ENCODE measurements around the gene RUNX1.

RUNX1 gene

DNA sequence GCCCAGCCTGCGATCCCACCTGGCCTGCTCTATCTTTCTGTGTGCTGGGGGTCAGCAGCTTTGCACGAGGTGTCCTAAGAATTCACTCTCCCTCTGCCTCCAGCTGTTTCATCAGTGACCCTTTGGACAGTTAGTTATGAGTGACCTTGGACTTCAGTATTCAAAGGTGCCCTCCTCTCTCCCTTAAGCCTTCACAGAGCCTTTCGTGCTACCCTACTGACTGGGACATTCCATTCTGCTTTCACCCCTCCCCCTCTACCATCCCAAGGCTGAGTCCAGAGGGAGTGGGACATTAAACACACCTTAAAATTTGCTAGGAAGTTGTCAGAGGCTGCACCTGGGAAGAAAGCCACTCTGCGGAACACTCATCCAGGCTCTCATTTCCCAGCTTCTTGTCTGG is 208.4 kb downstream of the RUNX1 start:
- DNase-seq = no peak

DNA sequence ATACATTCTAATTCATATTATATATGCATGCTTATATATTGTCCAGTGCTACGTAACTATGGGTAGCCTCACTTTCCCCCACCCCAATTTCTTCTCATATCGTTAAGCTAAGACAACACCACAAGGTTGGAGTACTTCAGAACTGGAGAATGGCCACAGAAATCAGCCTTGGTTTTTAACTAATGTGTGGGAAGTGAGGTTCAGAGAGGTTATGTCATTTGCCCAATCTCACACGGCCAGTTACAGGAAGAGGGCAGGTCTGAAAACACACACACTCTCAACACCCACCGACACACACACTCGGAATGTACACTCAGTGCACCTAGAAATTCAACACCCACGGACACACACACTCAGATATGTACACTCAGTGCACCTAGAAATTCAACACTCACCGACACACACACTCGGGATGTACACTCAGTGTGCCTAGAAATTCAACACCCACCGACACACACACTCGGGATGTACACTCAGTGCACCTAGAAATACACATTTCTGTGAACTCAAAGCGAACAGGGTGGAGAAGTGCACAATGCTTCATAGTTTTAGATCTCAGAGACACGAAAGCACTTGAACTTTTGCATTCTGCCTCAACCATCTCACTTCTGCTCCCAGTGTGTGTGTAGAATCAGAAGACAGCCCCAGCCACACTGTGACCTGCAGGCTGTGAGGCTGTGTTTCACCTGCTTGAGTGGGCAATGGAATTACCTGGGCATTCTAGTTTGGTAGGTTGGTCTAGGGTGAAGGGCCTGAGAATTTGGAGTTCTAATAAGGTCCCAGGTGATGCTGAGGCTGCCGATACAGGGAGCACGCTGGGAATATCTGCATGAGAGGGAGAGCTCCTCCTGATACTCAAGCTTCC is 209.9 kb downstream of the RUNX1 start:
- DNase-seq = no peak

DNA sequence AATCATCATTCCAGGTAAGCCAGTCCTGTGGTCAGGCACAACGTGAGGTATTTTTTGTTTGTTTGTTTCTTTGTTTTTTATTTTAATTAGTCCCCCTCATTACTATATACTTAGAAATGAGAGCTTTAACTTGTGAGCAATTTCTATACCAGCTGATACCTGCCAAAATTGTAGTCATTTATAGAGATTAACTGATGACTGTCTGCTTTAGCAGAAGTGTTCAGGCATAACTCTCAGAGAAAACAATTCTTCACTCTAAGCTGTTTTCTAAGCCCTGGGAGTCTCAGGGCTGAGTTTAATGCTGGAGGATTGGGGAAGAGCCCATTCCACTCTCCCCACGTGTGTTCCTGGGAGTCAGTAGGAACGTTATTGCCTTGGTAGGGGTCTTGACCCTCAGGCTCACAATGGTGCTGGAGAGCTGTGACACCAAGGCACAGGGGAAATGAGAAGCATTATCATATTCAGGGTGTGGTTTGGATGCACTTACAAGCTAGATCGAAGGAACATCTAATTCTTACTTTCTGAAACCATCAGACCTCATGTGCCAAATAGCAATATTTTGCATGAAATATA is 212.1 kb downstream of the RUNX1 start:
- no peak for DNase-seq

GRCh38 chr21:34836103-34836932 is 212.8 kb downstream of the RUNX1 start:
- peak; percentile 70 for DNase-seq

DNA sequence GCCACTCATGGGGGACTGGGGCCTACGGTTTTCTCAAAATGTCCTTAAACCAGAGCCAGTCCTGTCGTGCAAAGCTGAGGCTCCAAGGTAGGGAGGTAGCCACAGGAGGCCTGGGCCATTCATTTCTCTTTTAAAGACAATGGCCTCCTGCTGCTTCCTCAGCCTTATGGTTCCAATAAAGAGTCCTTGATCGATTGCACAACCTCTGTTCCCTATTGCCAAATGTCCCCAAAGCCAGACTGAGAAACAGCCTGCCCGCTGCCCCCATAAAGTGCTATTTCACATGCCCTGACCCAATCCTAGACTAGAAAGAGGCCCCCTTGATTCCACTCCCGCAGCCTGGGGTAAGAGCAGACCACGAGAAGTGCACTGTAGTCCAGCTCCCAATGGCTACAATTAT is 213.6 kb downstream of the RUNX1 start:
- no peak for DNase-seq

DNA sequence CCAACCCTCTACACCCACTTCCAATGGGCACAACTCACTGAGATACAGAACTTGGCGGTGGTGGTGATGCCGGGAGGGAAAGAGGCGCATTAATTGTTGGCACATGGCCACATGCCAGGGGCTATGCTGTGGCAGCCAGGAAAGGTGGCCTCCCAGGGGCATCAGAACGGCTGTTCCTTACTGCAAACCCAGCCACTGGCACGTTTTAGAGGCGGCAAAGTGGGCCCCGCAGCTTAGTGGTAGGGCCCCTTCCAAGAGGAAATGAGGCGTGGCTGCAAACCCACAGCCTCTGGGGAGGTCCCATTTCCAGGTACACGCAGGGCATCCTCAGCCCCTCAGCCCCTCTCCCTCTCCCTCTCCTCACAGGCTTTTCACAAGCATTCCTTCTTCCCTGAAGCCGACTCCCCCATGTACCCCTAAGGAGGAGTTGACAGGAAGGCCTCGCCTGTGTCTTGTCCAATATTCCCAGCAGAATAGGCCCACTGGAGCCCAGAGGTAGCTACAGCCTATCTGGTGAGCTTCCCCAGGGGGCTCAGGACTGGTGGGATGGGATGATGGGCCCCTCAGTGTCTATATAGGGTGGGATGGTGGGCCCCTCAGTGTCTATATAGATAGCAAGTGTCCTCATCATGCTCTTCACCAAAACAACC is 214.1 kb downstream of the RUNX1 start:
- DNase-seq = no peak

DNA sequence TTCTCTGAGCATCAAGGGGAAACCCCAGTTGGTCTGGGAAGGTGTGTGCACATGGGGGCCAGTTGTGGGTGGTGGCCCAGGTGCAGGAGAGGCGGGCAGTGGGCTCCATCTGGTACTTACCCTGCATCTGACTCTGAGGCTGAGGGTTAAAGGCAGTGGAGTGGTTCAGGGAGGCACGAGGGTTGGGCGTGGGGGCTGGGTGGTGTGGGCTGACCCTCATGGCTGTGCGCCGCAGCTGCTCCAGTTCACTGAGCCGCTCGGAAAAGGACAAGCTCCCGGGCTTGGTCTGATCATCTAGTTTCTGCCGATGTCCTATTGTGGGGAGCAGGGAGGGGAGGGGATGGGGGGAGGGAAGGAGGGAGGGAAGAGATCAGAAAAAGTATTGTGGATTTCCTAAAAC is 214.8 kb downstream of the RUNX1 start:
- DNase-seq = no peak

GRCh38 chr21:34833465-34833864 is 215.6 kb downstream of the RUNX1 start:
- no peak for DNase-seq

DNA sequence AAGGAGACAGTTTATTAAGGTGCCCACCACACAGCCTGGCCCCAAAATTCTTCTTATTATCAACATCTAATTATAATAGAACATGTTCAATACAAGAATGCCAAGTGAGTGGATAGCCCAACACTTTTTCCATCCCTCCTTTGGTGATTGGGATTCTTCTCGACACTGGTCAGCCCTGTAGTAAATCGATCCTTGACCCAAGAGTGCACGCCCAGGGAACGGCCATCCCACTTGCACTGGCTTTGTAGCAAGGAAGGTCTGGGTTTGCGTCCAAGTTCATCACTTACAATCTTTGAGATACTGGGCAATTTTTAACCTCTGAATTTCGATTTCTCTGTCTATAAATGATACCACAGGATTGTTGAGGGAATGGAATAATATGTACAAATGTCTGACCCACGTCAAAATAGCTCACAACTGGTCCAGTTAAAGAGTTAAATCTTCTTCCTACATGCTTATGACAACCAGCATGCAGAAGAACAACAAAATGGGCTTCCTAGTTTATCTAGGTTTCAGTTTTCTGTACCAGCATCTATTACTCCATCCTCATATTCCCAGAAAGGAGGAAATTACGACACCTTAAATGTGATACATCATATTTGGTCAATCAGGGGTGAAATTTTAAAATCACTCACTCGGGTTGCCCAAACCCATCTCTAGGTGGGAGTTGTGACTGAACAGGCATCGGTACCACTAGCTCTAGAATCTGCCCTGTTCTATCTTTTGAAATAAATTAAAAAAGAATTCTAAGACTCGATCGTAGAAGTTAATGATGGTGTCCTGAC is 218.5 kb downstream of the RUNX1 start:
- DNase-seq = no peak

DNA sequence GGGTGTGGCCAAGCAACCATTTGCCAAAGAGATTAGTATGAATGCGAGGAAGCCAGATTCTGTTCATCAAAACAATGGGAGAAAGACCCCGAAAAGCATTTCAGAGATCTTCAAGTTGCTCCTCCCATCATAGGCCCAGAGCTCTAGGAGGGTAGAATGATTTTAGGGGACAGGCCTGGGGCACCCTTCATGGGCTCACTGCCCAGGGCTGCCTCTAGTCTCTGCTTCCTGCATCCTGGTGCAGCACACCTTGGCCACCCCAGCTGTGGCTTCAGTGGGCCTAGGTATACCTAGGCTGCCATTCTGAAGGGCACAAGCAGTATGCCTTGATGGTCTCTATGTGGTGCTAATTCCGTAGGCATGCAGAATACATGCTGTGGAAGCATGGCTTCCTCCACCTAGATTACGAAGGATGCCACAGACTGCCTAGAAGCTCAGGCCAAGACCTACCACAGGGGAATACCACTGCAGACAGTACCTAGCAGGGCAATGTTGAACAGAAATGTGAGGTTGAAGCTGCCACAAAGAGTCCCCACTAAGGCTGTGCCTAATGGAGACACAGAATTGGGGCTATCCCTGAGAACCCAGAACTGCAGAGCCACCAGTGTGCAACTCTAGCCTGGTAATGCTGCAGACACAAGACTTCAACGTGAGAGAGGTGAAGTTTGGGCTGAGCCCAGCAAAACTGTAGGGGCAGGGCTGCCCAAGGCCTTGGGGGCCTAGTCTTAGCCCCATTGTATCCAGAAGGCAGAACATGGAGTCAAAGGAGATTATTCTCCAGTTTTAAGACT is 221.5 kb downstream of the RUNX1 start:
- no peak for DNase-seq

DNA sequence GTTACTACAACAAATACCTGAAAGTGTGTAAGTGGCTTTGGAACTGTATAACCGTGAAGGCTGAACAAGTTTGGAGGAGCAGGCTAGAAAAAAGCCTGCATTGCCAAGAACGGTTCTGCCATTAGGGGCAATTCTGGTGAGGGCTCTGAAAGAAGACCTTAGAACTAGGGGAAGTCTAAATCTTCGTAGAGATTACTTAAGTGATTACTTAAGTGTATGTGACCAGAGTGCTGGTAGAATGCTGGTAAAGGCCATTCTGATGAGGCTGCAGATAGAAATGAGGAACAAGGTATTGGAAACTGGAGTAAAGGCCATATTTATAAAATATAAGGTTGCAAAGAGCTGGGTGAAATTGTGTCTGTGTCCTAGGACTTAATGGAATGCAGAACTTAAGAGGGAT is 222.3 kb downstream of the RUNX1 start:
- no peak for DNase-seq

- no peak for DNase-seq
These were observed 223.1 kb downstream of the RUNX1 start for GRCh38 chr21:34825948-34826548.

- DNase-seq = no peak
These were observed 224.0 kb downstream of the RUNX1 start for GRCh38 chr21:34825101-34825500.

GRCh38 chr21:34824314-34824713 is 224.8 kb downstream of the RUNX1 start:
- DNase-seq = no peak

DNA sequence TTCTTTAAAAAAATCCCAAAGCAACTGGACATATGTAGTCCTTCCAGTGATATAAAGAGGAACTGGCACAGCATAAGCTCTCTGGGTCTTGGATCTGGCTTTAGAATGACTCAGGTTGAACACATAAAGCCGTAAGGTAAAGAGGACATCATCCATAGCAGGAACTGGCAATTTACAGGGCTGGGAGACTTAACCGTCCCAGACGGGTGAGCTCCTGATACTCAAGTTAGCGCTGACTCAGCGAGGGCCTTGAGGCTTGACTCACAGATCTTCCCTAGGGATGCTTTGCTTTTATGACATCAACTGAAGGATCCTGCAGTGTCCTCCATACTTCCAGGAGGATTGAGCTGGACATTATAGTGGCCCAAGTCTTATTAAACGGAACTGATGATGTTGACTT is 226.2 kb downstream of the RUNX1 start:
- no peak for DNase-seq

DNA sequence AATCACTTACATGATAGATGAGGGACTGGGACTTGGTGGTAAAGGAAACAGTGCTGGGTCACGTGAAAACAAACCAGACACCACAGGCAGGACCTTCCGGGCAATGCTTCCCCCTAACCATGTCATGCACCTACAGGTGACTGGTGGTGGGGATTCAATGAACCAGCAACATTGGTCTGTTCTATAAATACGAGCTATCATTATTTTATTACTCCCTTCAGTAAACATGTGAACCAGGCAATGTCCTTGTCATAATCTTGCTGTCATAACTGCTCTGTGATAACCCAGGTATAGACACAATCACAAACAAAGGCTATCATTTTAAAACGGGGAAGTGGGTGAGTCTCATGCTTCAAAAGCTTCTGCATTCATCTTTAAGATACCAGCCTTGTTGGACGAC is 226.9 kb downstream of the RUNX1 start:
- DNase-seq = no peak

GRCh38 chr21:34821717-34822116 is 227.4 kb downstream of the RUNX1 start:
- no peak for DNase-seq

DNA sequence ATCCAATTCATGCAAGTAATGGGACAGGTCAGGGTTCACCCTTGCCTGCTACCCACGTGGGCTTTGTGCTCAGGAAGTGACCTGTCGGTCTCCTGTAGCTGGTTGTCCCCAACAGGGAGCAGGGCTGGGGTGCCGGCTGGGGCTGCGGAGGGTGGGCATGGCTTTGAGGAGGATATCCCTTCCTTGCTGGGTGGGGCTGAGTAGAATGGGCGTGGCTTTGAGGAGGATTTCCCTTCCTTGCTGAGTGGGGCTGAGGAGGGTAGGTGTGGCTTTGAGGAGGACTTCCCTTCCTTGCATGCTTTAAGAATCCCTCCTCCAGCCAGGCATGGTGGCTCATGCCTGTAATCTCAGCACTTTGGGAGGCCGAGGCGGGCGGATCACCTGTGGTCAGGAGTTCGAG is 229.1 kb downstream of the RUNX1 start:
- DNase-seq = no peak

- DNase-seq = no peak
These were observed 229.6 kb downstream of the RUNX1 start for GRCh38 chr21:34819357-34819999.

GRCh38 chr21:34818662-34819158 is 230.4 kb downstream of the RUNX1 start:
- no peak for DNase-seq
